A549 (cell line): ENCODE measurements around the gene TMPRSS6.

ENCODE experiments used
- CTCF ChIP-seq: fragments of >200 bp; sonication (Bioruptor Twin); formaldehyde crosslinking; IDR thresholded peaks from 3 replicates; pipeline ENCODE4 v1.5.1; 2016
- MAX ChIP-seq: IDR thresholded peaks from 2 replicates; pipeline ENCODE4 v1.6.1; 2012
- NPAS2 ChIP-seq: fragments of 250-450 bp; sonication (Bioruptor Pico); IDR thresholded peaks from 2 replicates; pipeline ENCODE4 v1.8.0; 2022; ENCODE audit warnings: mild to moderate bottlenecking, moderate library complexity, borderline replicate concordance
- POLR2A ChIP-seq: IDR thresholded peaks from 2 replicates; pipeline ENCODE4 v1.6.1; 2012; ENCODE audit warnings: mild to moderate bottlenecking, low read length
- RAD21 ChIP-seq, 2 experiments: fragments of >200 bp in 1 of 2; sonication (Bioruptor Twin) in 1 of 2; formaldehyde crosslinking in 1 of 2; IDR thresholded peaks in 1 of 2; conservative IDR thresholded peaks in 1 of 2; 2 replicates in 1 of 2; 3 replicates in 1 of 2; pipeline ENCODE4 v1.6.1; 2012 to 2018; ENCODE audit warnings: inconsistent platforms in 1 of 2
- RCOR1 ChIP-seq: fragments of 150-350 bp; IDR thresholded peaks from 2 replicates; pipeline ENCODE4 v1.6.1; 2014; ENCODE audit warnings: antibody characterized with exemption, low read length, low read depth
- RFX5 ChIP-seq: fragments of 450-650 bp; IDR thresholded peaks from 2 replicates; pipeline ENCODE4 v1.7.1; 2014; ENCODE audit warnings: antibody characterized with exemption, mild to moderate bottlenecking, moderate library complexity
- ZFP36 ChIP-seq: fragments of 450-650 bp; IDR thresholded peaks from 2 replicates; pipeline ENCODE4 v1.6.1; 2014; ENCODE audit warnings: borderline replicate concordance; ENCODE audit not compliant: partially characterized antibody

GRCh38 chr22:37018086-37018814 is 91.3 kb downstream of the TMPRSS6 start:
- TF ChIP-seq CTCF (no peak), POLR2A (no peak), MAX (no peak), RAD21 (conservative IDR thresholded peaks at IDR 0.05 in 1 of 2, IDR thresholded peaks at IDR 0.05 in 1 of 2) (no peak), RCOR1 (no peak), NPAS2 (no peak), RFX5 (no peak), ZFP36 (no peak)
